Neural progenitor cell (in vitro differentiated cells): Measurements from ENCODE around the gene TDRD9. TPM values are rescaled to one million over a fixed set of nuclear protein-coding genes. Genes with fewer than 3 reads are reported as not detected.
"Not testable (repeated sequence)": the region's sequence is repeated elsewhere in the genome, so short reads cannot be mapped to it uniquely, and the experiment has no call there.

Source experiments
- DNase-seq: peaks from one replicate; pipeline ENCODE4 v3.0.0-alpha.2; 2016; ENCODE audit warnings: low spot score
- H2AFZ ChIP-seq: fragments of 200-600 bp; sonication (generic); replicated peaks from 2 replicates; pipeline ENCODE4 v1.6.1; 2016; ENCODE audit warnings: antibody characterized with exemption
- H3F3A ChIP-seq: fragments of 200-600 bp; sonication (generic); 2 replicates; pipeline ENCODE4 v1.6.1; 2016; ENCODE audit warnings: antibody characterized with exemption, low read depth
- H3K27ac ChIP-seq: fragments of 200-600 bp; sonication (generic); 2 replicates; pipeline ENCODE4 v1.5.1; 2016; ENCODE audit warnings: mild to moderate bottlenecking
- H3K27me3 ChIP-seq: fragments of 200-600 bp; sonication (generic); 2 replicates; pipeline ENCODE4 v1.6.1; 2016; ENCODE audit warnings: mild to moderate bottlenecking, moderate library complexity
- H3K36me3 ChIP-seq: fragments of 200-600 bp; sonication (generic); 2 replicates; pipeline ENCODE4 v1.5.1; 2016
- H3K4me1 ChIP-seq: fragments of 200-600 bp; sonication (generic); 2 replicates; pipeline ENCODE4 v1.6.1; 2016; ENCODE audit warnings: mixed run types
- H3K4me2 ChIP-seq: fragments of 200-600 bp; sonication (generic); 2 replicates; pipeline ENCODE4 v1.6.1; 2016
- H3K4me3 ChIP-seq: fragments of 200-600 bp; sonication (generic); 2 replicates; pipeline ENCODE4 v1.5.1; 2016
- H3K79me2 ChIP-seq: fragments of 200-600 bp; sonication (generic); 2 replicates; pipeline ENCODE4 v1.6.1; 2016; ENCODE audit warnings: low read depth
- H3K9ac ChIP-seq: fragments of 200-600 bp; sonication (generic); 2 replicates; pipeline ENCODE4 v1.6.1; 2016
- H3K9me3 ChIP-seq: fragments of 200-600 bp; sonication (generic); 2 replicates; pipeline ENCODE4 v1.5.1; 2016; ENCODE audit warnings: low read depth
- H4K20me1 ChIP-seq: fragments of 200-600 bp; sonication (generic); 2 replicates; pipeline ENCODE4 v1.6.1; 2016; ENCODE audit warnings: low read depth
- H3K27ac Mint-ChIP-seq: 3 replicates; pipeline ENCODE4 v1.8.0; 2021; ENCODE audit warnings: mixed read lengths
- H3K27me3 Mint-ChIP-seq: 2 replicates; pipeline ENCODE4 v1.8.0; 2022; ENCODE audit warnings: low read depth, mild to moderate bottlenecking, inconsistent platforms, moderate library complexity, mixed read lengths; ENCODE audit not compliant: insufficient read depth
- H3K36me3 Mint-ChIP-seq: 3 replicates; pipeline ENCODE4 v1.8.0; 2021; ENCODE audit warnings: mixed read lengths
- H3K4me1 Mint-ChIP-seq: 3 replicates; pipeline ENCODE4 v1.8.0; 2021; ENCODE audit warnings: mixed read lengths
- H3K4me3 Mint-ChIP-seq: 3 replicates; pipeline ENCODE4 v1.8.0; 2021; ENCODE audit warnings: mild to moderate bottlenecking, moderate library complexity, mixed read lengths
- H3K9me3 Mint-ChIP-seq: 3 replicates; pipeline ENCODE4 v1.8.0; 2020; ENCODE audit warnings: mixed read lengths
- CTCF ChIP-seq: fragments of 200-600 bp; sonication (generic); IDR thresholded peaks from 2 replicates; pipeline ENCODE4 v1.5.1; 2017; ENCODE audit warnings: antibody characterized with exemption, mild to moderate bottlenecking
- EZH2 ChIP-seq: fragments of 200-600 bp; sonication (generic); IDR thresholded peaks from 2 replicates; pipeline ENCODE4 v1.6.1; 2017; ENCODE audit warnings: antibody characterized with exemption, mild to moderate bottlenecking, moderate library complexity
- EZH2phosphoT487 ChIP-seq: fragments of 200-600 bp; sonication (generic); IDR thresholded peaks from 2 replicates; pipeline ENCODE4 v1.6.1; 2017; ENCODE audit warnings: antibody characterized with exemption
- total RNA-seq: library from RNA; depleted of rRNA; stranded (reverse); fragments of >200 nt; gene quantifications from 2 replicates; pipeline ENCODE4 v1.2.3, GENCODE V29; 2015; ENCODE audit warnings: low replicate concordance

Gene TDRD9
- total RNA-seq, 1 donor from 2014 or later = not detected

- TF ChIP-seq EZH2 (no peak), CTCF (no peak), EZH2phosphoT487 (no peak)
- H3K4me3 Mint-ChIP-seq = no peak overlapping the region
- no peaks in the 10 kb centered on the region for H3K9me3 Mint-ChIP-seq
- no peak overlapping the region for H3K4me3 ChIP-seq
- no peak for DNase-seq
- no peak overlapping the region for H3K27ac Mint-ChIP-seq
- no peak overlapping the region for H3K4me2 ChIP-seq
- no peaks in the 10 kb centered on the region for H3K9me3 ChIP-seq
- H3K27ac ChIP-seq = no peak overlapping the region
- H3K4me1 ChIP-seq = no peaks in the 10 kb centered on the region
- H3K79me2 ChIP-seq = no peaks in the 10 kb centered on the region
- no peaks in the 10 kb centered on the region for H3F3A ChIP-seq
- H3K27me3 ChIP-seq = peaks cover 13% of the 10 kb centered on the region
- no peaks in the 10 kb centered on the region for H3K36me3 Mint-ChIP-seq
- H3K4me1 Mint-ChIP-seq = peaks cover 14% of the 10 kb centered on the region
- no peak overlapping the region for H3K9ac ChIP-seq
- H4K20me1 ChIP-seq = no peaks in the 10 kb centered on the region
- H3K36me3 ChIP-seq = no peaks in the 10 kb centered on the region
- H2AFZ ChIP-seq = no peak overlapping the region
- H3K27me3 Mint-ChIP-seq = no peaks in the 10 kb centered on the region
Measured at GRCh38 chr14:103887557-103888115, 40.6 kb upstream of the TDRD9 start.

- not testable (repeated sequence) for H3K9me3 ChIP-seq, DNase-seq, H3K4me3 ChIP-seq, H3K27me3 Mint-ChIP-seq, H3K4me3 Mint-ChIP-seq, H3K9me3 Mint-ChIP-seq, H2AFZ ChIP-seq, H3K36me3 ChIP-seq, H3F3A ChIP-seq, H4K20me1 ChIP-seq, H3K4me2 ChIP-seq, H3K36me3 Mint-ChIP-seq, H3K9ac ChIP-seq, H3K4me1 ChIP-seq, H3K27ac Mint-ChIP-seq, H3K27ac ChIP-seq, H3K79me2 ChIP-seq
- peaks cover 13% of the 10 kb centered on the region for H3K27me3 ChIP-seq
- H3K4me1 Mint-ChIP-seq = peaks cover 14% of the 10 kb centered on the region
Measured at GRCh38 chr14:103889002-103889312, 39.3 kb upstream of the TDRD9 start.

GRCh38 chr14:103889313-103890051 is 38.8 kb upstream of the TDRD9 start:
- H3K27me3 Mint-ChIP-seq = no peaks in the 10 kb centered on the region
- Histone ChIP-seq H3K27ac (no peak overlapping the region), H3K4me2 (no peak overlapping the region), H3K9me3 (no peaks in the 10 kb centered on the region), H3K27me3 (peaks cover 13% of the 10 kb centered on the region), H3F3A (no peaks in the 10 kb centered on the region), H3K79me2 (no peaks in the 10 kb centered on the region), H3K4me3 (no peak overlapping the region), H2AFZ (no peak overlapping the region), H3K36me3 (no peaks in the 10 kb centered on the region), H3K9ac (no peak overlapping the region), H3K4me1 (no peaks in the 10 kb centered on the region), H4K20me1 (no peaks in the 10 kb centered on the region)
- H3K27ac Mint-ChIP-seq = no peak overlapping the region
- H3K4me3 Mint-ChIP-seq = no peak overlapping the region
- TF ChIP-seq EZH2phosphoT487 (no peak), EZH2 (no peak), CTCF (no peak)
- H3K4me1 Mint-ChIP-seq = peaks cover 14% of the 10 kb centered on the region
- no peaks in the 10 kb centered on the region for H3K9me3 Mint-ChIP-seq
- DNase-seq = no peak
- no peaks in the 10 kb centered on the region for H3K36me3 Mint-ChIP-seq

GRCh38 chr14:103890052-103890371 is 38.2 kb upstream of the TDRD9 start:
- no peak overlapping the region for H3K27ac ChIP-seq
- no peak for TF ChIP-seq CTCF
- no peak for TF ChIP-seq EZH2phosphoT487
- no peak for TF ChIP-seq EZH2
- H3K27me3 ChIP-seq = peaks cover 10% of the 10 kb centered on the region
- no peaks in the 10 kb centered on the region for H3K4me1 ChIP-seq
- H3K4me1 Mint-ChIP-seq = peaks cover 14% of the 10 kb centered on the region
- H3K9ac ChIP-seq = no peak overlapping the region
- no peaks in the 10 kb centered on the region for H4K20me1 ChIP-seq
- H3K4me3 ChIP-seq = no peak overlapping the region
- no peak for DNase-seq
- H3F3A ChIP-seq = no peaks in the 10 kb centered on the region
- H3K27ac Mint-ChIP-seq = no peak overlapping the region
- H3K9me3 ChIP-seq = no peaks in the 10 kb centered on the region
- H3K79me2 ChIP-seq = no peaks in the 10 kb centered on the region
- no peaks in the 10 kb centered on the region for H3K9me3 Mint-ChIP-seq
- no peaks in the 10 kb centered on the region for H3K36me3 Mint-ChIP-seq
- no peak overlapping the region for H3K4me3 Mint-ChIP-seq
- no peak overlapping the region for H3K4me2 ChIP-seq
- H3K36me3 ChIP-seq = no peaks in the 10 kb centered on the region
- H3K27me3 Mint-ChIP-seq = no peaks in the 10 kb centered on the region
- H2AFZ ChIP-seq = no peak overlapping the region
